IMR-90 (cell line): Measurements from ENCODE around the gene AHCYL1. TPM values are rescaled to one million over a fixed set of nuclear protein-coding genes. Genes with fewer than 3 reads are reported as not detected.

ENCODE experiments used
- ATAC-seq: fragments of 200-7000 bp; cut with Tn5 transposase; 2 replicates; pipeline ENCODE4 v1.9.1; 2020; ENCODE audit warnings: low read depth, mild to moderate bottlenecking, moderate library complexity
- BruUV-seq: library from RNA; stranded (reverse); fragments of 400-500 nt; replicated peaks from 2 replicates; lab custom pipeline; 2021; lab: Mats Ljungman, UMichigan
- CTCF ChIA-PET: fragments of 300-600 bp; formaldehyde crosslinking; extraction: SDS; loops from one replicate; lab custom pipeline; 2021; ENCODE audit warnings: antibody characterized with exemption; lab: Yijun Ruan, JAX
- POLR2A ChIA-PET: fragments of 300-600 bp; sonication (Branson Sonifier 250); formaldehyde crosslinking; loops from one replicate; lab custom pipeline; 2022; ENCODE audit warnings: antibody characterized with exemption; ENCODE audit not compliant: unreplicated experiment; lab: Charles Lee
- DNase-seq: peaks from one replicate; pipeline ENCODE4 v3.0.0; 2013
- H2AFZ ChIP-seq: replicated peaks from 2 replicates; pipeline ENCODE3; 2013; ENCODE audit warnings: low read length, mild to moderate bottlenecking; ENCODE audit not compliant: poor library complexity
- H2AK5ac ChIP-seq: 2 replicates; pipeline ENCODE4 v1.6.1; 2013; ENCODE audit warnings: low read depth, low read length, inconsistent platforms
- H2AK9ac ChIP-seq: replicated peaks from 2 replicates; pipeline ENCODE3; 2013; ENCODE audit warnings: mild to moderate bottlenecking, low read depth, low read length, moderate library complexity; ENCODE audit not compliant: poor library complexity
- H2BK120ac ChIP-seq: 2 replicates; pipeline ENCODE4 v1.6.1; 2013; ENCODE audit warnings: low read depth, low read length, inconsistent platforms
- H2BK15ac ChIP-seq: 3 replicates; pipeline ENCODE4 v1.6.1; 2013; ENCODE audit warnings: low read depth, low read length, inconsistent platforms
- H2BK20ac ChIP-seq: 2 replicates; pipeline ENCODE4 v1.6.1; 2013; ENCODE audit warnings: low read depth, mild to moderate bottlenecking, inconsistent platforms, low read length, moderate library complexity
- H2BK5ac ChIP-seq: 2 replicates; pipeline ENCODE4 v1.6.1; 2013; ENCODE audit warnings: mild to moderate bottlenecking, low read depth, low read length, inconsistent platforms; ENCODE audit not compliant: poor library complexity, severe bottlenecking
- H3K14ac ChIP-seq: replicated peaks from 2 replicates; pipeline ENCODE4 v1.6.1; 2013; ENCODE audit warnings: low read depth, low read length, inconsistent platforms
- H3K18ac ChIP-seq: 2 replicates; pipeline ENCODE4 v1.6.1; 2013; ENCODE audit warnings: low read depth, low read length, control low read depth
- H3K23ac ChIP-seq: 2 replicates; pipeline ENCODE4 v1.6.1; 2013; ENCODE audit warnings: low read depth, low read length, inconsistent platforms
- H3K27ac ChIP-seq: 2 replicates; pipeline ENCODE4 v1.5.1; 2013; ENCODE audit warnings: mild to moderate bottlenecking, control low read depth, low read length; ENCODE audit not compliant: insufficient read depth
- H3K27me3 ChIP-seq: 2 replicates; pipeline ENCODE4 v1.6.1; 2013; ENCODE audit warnings: low read length; ENCODE audit not compliant: control insufficient read depth, insufficient read depth
- H3K36me3 ChIP-seq: 2 replicates; pipeline ENCODE4 v1.6.1; 2013; ENCODE audit warnings: low read length, mixed read lengths; ENCODE audit not compliant: control insufficient read depth, insufficient read depth
- H3K4ac ChIP-seq: 2 replicates; pipeline ENCODE4 v1.6.1; 2013; ENCODE audit warnings: low read depth, low read length, inconsistent platforms
- H3K4me1 ChIP-seq: 2 replicates; pipeline ENCODE4 v1.6.1; 2013; ENCODE audit warnings: low read length, mixed read lengths; ENCODE audit not compliant: control insufficient read depth, insufficient read depth
- H3K4me2 ChIP-seq: 2 replicates; pipeline ENCODE4 v1.6.1; 2013; ENCODE audit warnings: low read depth, mild to moderate bottlenecking, control low read depth, low read length, moderate library complexity
- H3K4me3 ChIP-seq: 2 replicates; pipeline ENCODE4 v1.5.1; 2013; ENCODE audit warnings: low read depth, mild to moderate bottlenecking, control low read depth, low read length, moderate library complexity; ENCODE audit not compliant: insufficient read depth
- H3K56ac ChIP-seq: 2 replicates; pipeline ENCODE4 v1.6.1; 2013; ENCODE audit warnings: low read length, inconsistent platforms; ENCODE audit not compliant: insufficient read depth; ENCODE audit errors: extremely low read depth
- H3K79me1 ChIP-seq, 2 experiments: 2 replicates each; pipeline ENCODE4 v1.6.1; 2013; ENCODE audit warnings: low read length in 2 of 2, inconsistent platforms in 1 of 2, low read depth in 1 of 2
- H3K9ac ChIP-seq: 2 replicates; pipeline ENCODE4 v1.6.1; 2013; ENCODE audit warnings: low read depth, low read length, control low read depth
- H3K9me1 ChIP-seq: 2 replicates; pipeline ENCODE4 v1.6.1; 2013; ENCODE audit warnings: low read length, inconsistent platforms; ENCODE audit not compliant: insufficient read depth
- H3K9me3 ChIP-seq: 2 replicates; pipeline ENCODE4 v1.6.1; 2013; ENCODE audit warnings: low read length; ENCODE audit not compliant: control insufficient read depth, insufficient read depth
- H4K20me1 ChIP-seq: 2 replicates; pipeline ENCODE4 v1.6.1; 2013; ENCODE audit warnings: low read length, inconsistent platforms; ENCODE audit not compliant: insufficient read depth
- H4K5ac ChIP-seq: 2 replicates; pipeline ENCODE4 v1.6.1; 2013; ENCODE audit warnings: mild to moderate bottlenecking, low read depth, low read length, control low read depth
- H4K8ac ChIP-seq, 2 experiments: 2 replicates each; pipeline ENCODE4 v1.6.1; 2013; ENCODE audit warnings: low read depth in 2 of 2, low read length in 2 of 2, control low read depth in 1 of 2, inconsistent platforms in 1 of 2
- H4K91ac ChIP-seq: 2 replicates; pipeline ENCODE4 v1.6.1; 2013; ENCODE audit warnings: low read depth, low read length, inconsistent platforms; ENCODE audit not compliant: insufficient read depth
- CEBPB ChIP-seq: IDR thresholded peaks from 2 replicates; pipeline ENCODE4 v1.6.1; 2012; ENCODE audit warnings: low read depth, low read length, improper control_type of control experiment
- ELK1 ChIP-seq: fragments of 150-350 bp; IDR thresholded peaks from 2 replicates; pipeline ENCODE4 v1.6.1; 2016; ENCODE audit warnings: low read depth, mild to moderate bottlenecking, low read length, moderate library complexity, borderline replicate concordance
- MXI1 ChIP-seq: IDR thresholded peaks from 2 replicates; pipeline ENCODE4 v1.6.1; 2012; ENCODE audit warnings: low read depth, mild to moderate bottlenecking, low read length, moderate library complexity, borderline replicate concordance
- RAD21 ChIP-seq: IDR thresholded peaks from 2 replicates; pipeline ENCODE4 v1.6.1; 2012; ENCODE audit warnings: low read length, improper control_type of control experiment
- RCOR1 ChIP-seq: IDR thresholded peaks from 2 replicates; pipeline ENCODE4 v1.6.1; 2012; ENCODE audit warnings: mild to moderate bottlenecking, low read length, improper control_type of control experiment; ENCODE audit not compliant: insufficient replicate concordance
- WGBS, 2 experiments: methylation state at CpG; one replicate each; pipeline versions ENCODE4 v1.1.5 to v1.1.7; 2013; ENCODE audit warnings: missing lambda C conversion rate in 2 of 2; ENCODE audit not compliant: insufficient read length in 1 of 2; ENCODE audit errors: extremely low coverage in 2 of 2; 5-methylcytosine and 5-hydroxymethylcytosine counted together
- dilution Hi-C: fragments of 300-500 bp; cut with HindIII; formaldehyde crosslinking; loops from one replicate; pipeline ENCODE4 v1.14.3; 2018; ENCODE audit warnings: low sequenced_read_pairs; ENCODE audit not compliant: unreplicated experiment
- in situ Hi-C: fragments of 300-500 bp; cut with MboI; formaldehyde crosslinking; loops from 3 replicates; pipeline ENCODE4 v1.14.3; 2019; ENCODE audit warnings: low sequenced_read_pairs, inconsistent platforms, mixed read lengths
- intact Hi-C: fragments of 100-400 bp; cut with micrococcal nuclease; formaldehyde crosslinking; loops from 2 replicates; pipeline ENCODE4 v1.10.0; 2022
- polyA plus RNA-seq, 3 experiments: library from polyadenylated mRNA; depleted of rRNA; stranded (reverse); fragments of >200 nt; gene quantifications; 2 replicates each; pipeline ENCODE4 v1.2.3, GENCODE V29; 2012; ENCODE audit warnings: low replicate concordance in 1 of 3
- total RNA-seq: library from RNA; depleted of rRNA; stranded (reverse); fragments of >200 nt; gene quantifications from 2 replicates; pipeline ENCODE4 v1.2.3, GENCODE V29; 2012
- TF ChIP-seq, protein P1 (sequence below): conservative IDR thresholded peaks from 2 replicates; pipeline ENCODE4 v1.5.1; 2012; ENCODE audit warnings: mild to moderate bottlenecking, low read depth, low read length, improper control_type of control experiment

The AHCYL1 gene
- total and polyA plus RNA-seq, 2 of the 4 experiments (the other 2 are of a cell fraction) = 75.1 to 76.0 TPM

DNA sequence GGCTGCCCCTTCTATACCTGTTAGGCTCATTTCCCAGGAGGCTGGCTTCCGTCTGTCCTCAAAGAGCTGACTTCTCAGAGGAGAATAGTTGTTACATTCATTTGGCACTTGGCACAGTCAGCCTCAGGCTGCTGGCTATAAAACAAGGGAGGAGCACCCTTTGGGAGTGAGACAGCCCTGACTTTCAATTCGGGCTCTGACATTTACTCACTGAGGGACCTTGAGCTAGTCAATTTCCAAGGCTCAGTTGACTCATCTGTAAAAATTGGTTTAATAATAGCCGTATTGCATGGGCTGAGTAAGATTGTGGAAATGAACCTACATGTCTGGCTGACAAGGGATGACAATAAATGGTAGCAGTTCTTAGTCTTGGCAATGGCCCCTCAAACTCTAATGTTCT, 72.2 kb downstream of the AHCYL1 start:
- ATAC-seq = peak; percentile 30
- Histone ChIP-seq H2BK15ac (no peak overlapping the region), H3K18ac (no peak overlapping the region), H2BK20ac (no peak overlapping the region), H3K56ac (no peak overlapping the region), H4K91ac (no peak overlapping the region), H2AK5ac (no peak overlapping the region), H3K14ac (no peak overlapping the region), H3K4me1 (peaks cover 26% of the 10 kb centered on the region), H3K4me2 (no peak overlapping the region), H3K4ac (no peak overlapping the region), H2BK5ac (no peak overlapping the region), H2BK120ac (no peak overlapping the region), H4K20me1 (peaks cover 18% of the 10 kb centered on the region; the same call in 1 of the 2 replicates), H3K27ac (no peak overlapping the region), H3K36me3 (peaks cover 55% of the 10 kb centered on the region), H3K79me1 (peaks cover 0 to 33% of the 10 kb centered on the region in 2 experiments; a peak in 3 of 4 replicates), H3K23ac (no peak overlapping the region), H2AK9ac (no peak overlapping the region), H3K4me3 (no peak overlapping the region), H4K5ac (no peak overlapping the region), H2AFZ (no peak overlapping the region), H4K8ac (no peak overlapping the region), H3K9me3 (no peaks in the 10 kb centered on the region), H3K9me1 (peaks cover 15% of the 10 kb centered on the region), H3K27me3 (no peaks in the 10 kb centered on the region), H3K9ac (no peak overlapping the region)
- no TSS peak for BruUV-seq
- intact Hi-C loops = loop anchor here (10.0 kb wide), 1 partner anchor 258 kb away; no protein-coding TSS in a partner anchor
- CTCF ChIA-PET = no interaction called here
- peak; percentile 73 for DNase-seq
- POLR2A ChIA-PET = interaction anchor here (0.5 kb wide), 1 partner anchor 388 kb away, joined by 9 read pairs; no protein-coding TSS in a partner anchor
- in situ Hi-C loops = no loop called here
- WGBS, 2 experiments = 20% methylated on average over 2 of the region's 3 CpGs; no CpG with 5 or more reads in 1 of the 2 experiments
- dilution Hi-C loops = no loop called here
- peak; percentile 38; the same call in 1 of the 2 replicates for TF ChIP-seq CEBPB
- TF ChIP-seq ELK1 = no peak
- no peak for TF ChIP-seq RAD21
- no peak for TF ChIP-seq RCOR1
- no peak for TF ChIP-seq MXI1
- TF ChIP-seq, protein P1, sequence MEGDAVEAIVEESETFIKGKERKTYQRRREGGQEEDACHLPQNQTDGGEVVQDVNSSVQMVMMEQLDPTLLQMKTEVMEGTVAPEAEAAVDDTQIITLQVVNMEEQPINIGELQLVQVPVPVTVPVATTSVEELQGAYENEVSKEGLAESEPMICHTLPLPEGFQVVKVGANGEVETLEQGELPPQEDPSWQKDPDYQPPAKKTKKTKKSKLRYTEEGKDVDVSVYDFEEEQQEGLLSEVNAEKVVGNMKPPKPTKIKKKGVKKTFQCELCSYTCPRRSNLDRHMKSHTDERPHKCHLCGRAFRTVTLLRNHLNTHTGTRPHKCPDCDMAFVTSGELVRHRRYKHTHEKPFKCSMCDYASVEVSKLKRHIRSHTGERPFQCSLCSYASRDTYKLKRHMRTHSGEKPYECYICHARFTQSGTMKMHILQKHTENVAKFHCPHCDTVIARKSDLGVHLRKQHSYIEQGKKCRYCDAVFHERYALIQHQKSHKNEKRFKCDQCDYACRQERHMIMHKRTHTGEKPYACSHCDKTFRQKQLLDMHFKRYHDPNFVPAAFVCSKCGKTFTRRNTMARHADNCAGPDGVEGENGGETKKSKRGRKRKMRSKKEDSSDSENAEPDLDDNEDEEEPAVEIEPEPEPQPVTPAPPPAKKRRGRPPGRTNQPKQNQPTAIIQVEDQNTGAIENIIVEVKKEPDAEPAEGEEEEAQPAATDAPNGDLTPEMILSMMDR = no peak
